Neural crest cell (in vitro differentiated cells): ENCODE data around the gene POLR3A. TPM values are rescaled to one million over a fixed set of nuclear protein-coding genes. Genes with fewer than 3 reads are reported as not detected.

ENCODE experiments used
- DNase-seq: peaks from one replicate; pipeline ENCODE4 v3.0.0; 2021; ENCODE audit warnings: low read depth, mixed read lengths, low spot score
- H3K27ac Mint-ChIP-seq: one replicate; pipeline ENCODE4 v1.8.0; 2021; ENCODE audit warnings: mild to moderate bottlenecking, mixed read lengths; ENCODE audit not compliant: unreplicated experiment
- H3K27me3 Mint-ChIP-seq: 2 replicates; pipeline ENCODE4 v1.8.0; 2021; ENCODE audit warnings: low read depth, mild to moderate bottlenecking, mixed read lengths
- H3K36me3 Mint-ChIP-seq: 2 replicates; pipeline ENCODE4 v1.8.0; 2021; ENCODE audit warnings: low read depth, mild to moderate bottlenecking, mixed read lengths
- H3K4me1 Mint-ChIP-seq: 2 replicates; pipeline ENCODE4 v1.8.0; 2021; ENCODE audit warnings: mixed read lengths
- H3K4me3 Mint-ChIP-seq: one replicate; pipeline ENCODE4 v1.8.0; 2021; ENCODE audit warnings: mild to moderate bottlenecking, mixed read lengths
- H3K9me3 Mint-ChIP-seq: 2 replicates; pipeline ENCODE4 v1.8.0; 2021; ENCODE audit warnings: mixed read lengths
- total RNA-seq: library from RNA; stranded (reverse); gene quantifications from 2 replicates; pipeline ENCODE4 v1.2.1, GENCODE V29; 2021
- TF ChIP-seq, protein P1 (sequence below): fragments of 200-600 bp; sonication (generic); conservative IDR thresholded peaks from 2 replicates; pipeline ENCODE4 v1.5.0; 2021; ENCODE audit warnings: antibody characterized with exemption, mild to moderate bottlenecking

The POLR3A gene
- total RNA-seq, 1 donor from 2014 or later = 28.9 TPM

- DNase-seq = no peak
- Mint-ChIP-seq H3K4me3 (no peak overlapping the region), H3K4me1 (peaks cover 5% of the 10 kb centered on the region), H3K9me3 (no peaks in the 10 kb centered on the region), H3K27me3 (no peaks in the 10 kb centered on the region), H3K36me3 (no peaks in the 10 kb centered on the region), H3K27ac (no peak overlapping the region)
- TF ChIP-seq, protein P1, sequence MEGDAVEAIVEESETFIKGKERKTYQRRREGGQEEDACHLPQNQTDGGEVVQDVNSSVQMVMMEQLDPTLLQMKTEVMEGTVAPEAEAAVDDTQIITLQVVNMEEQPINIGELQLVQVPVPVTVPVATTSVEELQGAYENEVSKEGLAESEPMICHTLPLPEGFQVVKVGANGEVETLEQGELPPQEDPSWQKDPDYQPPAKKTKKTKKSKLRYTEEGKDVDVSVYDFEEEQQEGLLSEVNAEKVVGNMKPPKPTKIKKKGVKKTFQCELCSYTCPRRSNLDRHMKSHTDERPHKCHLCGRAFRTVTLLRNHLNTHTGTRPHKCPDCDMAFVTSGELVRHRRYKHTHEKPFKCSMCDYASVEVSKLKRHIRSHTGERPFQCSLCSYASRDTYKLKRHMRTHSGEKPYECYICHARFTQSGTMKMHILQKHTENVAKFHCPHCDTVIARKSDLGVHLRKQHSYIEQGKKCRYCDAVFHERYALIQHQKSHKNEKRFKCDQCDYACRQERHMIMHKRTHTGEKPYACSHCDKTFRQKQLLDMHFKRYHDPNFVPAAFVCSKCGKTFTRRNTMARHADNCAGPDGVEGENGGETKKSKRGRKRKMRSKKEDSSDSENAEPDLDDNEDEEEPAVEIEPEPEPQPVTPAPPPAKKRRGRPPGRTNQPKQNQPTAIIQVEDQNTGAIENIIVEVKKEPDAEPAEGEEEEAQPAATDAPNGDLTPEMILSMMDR = no peak
These were observed 24.0 kb upstream of the POLR3A start for GRCh38 chr10:78053211-78053868.

GRCh38 chr10:78049851-78050250, 20.5 kb upstream of the POLR3A start:
- H3K4me1 Mint-ChIP-seq = peaks cover 18% of the 10 kb centered on the region
- no peak overlapping the region for H3K4me3 Mint-ChIP-seq
- H3K36me3 Mint-ChIP-seq = no peaks in the 10 kb centered on the region
- no peak overlapping the region for H3K27ac Mint-ChIP-seq
- DNase-seq = no peak
- H3K9me3 Mint-ChIP-seq = no peaks in the 10 kb centered on the region
- no peaks in the 10 kb centered on the region for H3K27me3 Mint-ChIP-seq
- TF ChIP-seq, protein P1 = no peak

- peak; percentile 99 for DNase-seq
- TF ChIP-seq, protein P1 = peak; percentile 97
- Mint-ChIP-seq H3K36me3 (peaks cover 3% of the 10 kb centered on the region), H3K27me3 (no peaks in the 10 kb centered on the region), H3K9me3 (no peaks in the 10 kb centered on the region), H3K27ac (no peak overlapping the region), H3K4me3 (peak overlapping the region; percentile 32), H3K4me1 (peaks cover 21% of the 10 kb centered on the region)
These were observed 18.1 kb upstream of the POLR3A start for GRCh38 chr10:78047314-78047891.

DNA sequence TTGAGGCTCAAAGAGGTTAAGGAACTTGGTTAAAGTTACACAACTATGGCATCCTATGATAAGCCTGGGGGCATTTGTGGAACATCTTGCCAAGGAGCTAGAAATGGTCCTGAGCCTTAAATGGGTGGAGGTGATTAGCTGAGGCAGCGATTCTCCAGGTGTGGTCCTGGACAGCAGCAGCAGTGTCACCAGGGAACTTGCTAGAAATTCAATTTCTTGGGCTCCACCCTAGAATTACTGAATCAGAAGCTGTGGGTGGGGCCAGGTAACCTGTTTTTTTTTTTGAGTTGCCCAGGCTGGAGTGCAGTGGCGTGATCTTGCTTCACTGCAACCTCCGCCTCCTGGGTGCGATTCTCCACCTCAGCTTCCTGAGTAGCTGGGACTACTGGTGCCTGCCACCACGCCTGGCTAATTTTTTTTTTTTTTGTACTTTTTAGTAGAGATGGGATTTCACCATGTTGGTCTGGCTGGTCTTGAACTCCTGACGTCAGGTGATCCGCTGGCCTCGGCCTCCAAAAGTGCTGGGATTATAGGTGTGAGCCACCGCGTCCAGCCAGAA, 17.5 kb upstream of the POLR3A start:
- H3K36me3 Mint-ChIP-seq = peaks cover 3% of the 10 kb centered on the region
- H3K4me3 Mint-ChIP-seq = peak overlapping the region; percentile 32
- TF ChIP-seq, protein P1 = no peak
- no peak for DNase-seq
- H3K9me3 Mint-ChIP-seq = no peaks in the 10 kb centered on the region
- no peak overlapping the region for H3K27ac Mint-ChIP-seq
- H3K4me1 Mint-ChIP-seq = peaks cover 21% of the 10 kb centered on the region
- H3K27me3 Mint-ChIP-seq = no peaks in the 10 kb centered on the region

DNA sequence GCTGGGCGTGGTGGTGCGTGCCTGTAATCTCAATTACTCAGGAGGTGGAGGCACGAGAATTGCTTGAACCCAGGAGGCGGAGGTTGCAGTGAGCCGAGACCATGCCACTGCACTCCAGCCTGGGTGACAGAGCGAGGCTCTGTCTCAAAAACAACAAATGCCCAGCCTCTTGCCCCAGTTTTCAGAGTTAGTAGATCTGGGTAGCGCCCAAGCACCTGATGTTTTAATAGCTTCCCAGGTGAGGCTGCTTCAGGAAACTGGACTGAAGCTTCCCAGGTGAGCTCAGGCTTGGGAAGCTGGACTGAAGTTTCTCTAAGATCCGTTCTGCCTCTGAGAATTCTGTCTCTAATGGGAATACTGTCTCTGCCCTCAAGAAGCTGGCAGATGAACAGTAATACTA, 16.5 kb upstream of the POLR3A start:
- peaks cover 12% of the 10 kb centered on the region for H3K36me3 Mint-ChIP-seq
- H3K27me3 Mint-ChIP-seq = no peaks in the 10 kb centered on the region
- no peak for DNase-seq
- no peak overlapping the region for H3K4me3 Mint-ChIP-seq
- no peak overlapping the region for H3K27ac Mint-ChIP-seq
- peaks cover 30% of the 10 kb centered on the region for H3K4me1 Mint-ChIP-seq
- TF ChIP-seq, protein P1 = no peak
- H3K9me3 Mint-ChIP-seq = no peaks in the 10 kb centered on the region
